ENCODE data around the gene MAP7D3. TPM values are rescaled to one million over a fixed set of nuclear protein-coding genes. Genes with fewer than 3 reads are reported as not detected.

The MAP7D3 gene
- polyA plus RNA-seq, 1 experiment: 15.7 TPM

DNA sequence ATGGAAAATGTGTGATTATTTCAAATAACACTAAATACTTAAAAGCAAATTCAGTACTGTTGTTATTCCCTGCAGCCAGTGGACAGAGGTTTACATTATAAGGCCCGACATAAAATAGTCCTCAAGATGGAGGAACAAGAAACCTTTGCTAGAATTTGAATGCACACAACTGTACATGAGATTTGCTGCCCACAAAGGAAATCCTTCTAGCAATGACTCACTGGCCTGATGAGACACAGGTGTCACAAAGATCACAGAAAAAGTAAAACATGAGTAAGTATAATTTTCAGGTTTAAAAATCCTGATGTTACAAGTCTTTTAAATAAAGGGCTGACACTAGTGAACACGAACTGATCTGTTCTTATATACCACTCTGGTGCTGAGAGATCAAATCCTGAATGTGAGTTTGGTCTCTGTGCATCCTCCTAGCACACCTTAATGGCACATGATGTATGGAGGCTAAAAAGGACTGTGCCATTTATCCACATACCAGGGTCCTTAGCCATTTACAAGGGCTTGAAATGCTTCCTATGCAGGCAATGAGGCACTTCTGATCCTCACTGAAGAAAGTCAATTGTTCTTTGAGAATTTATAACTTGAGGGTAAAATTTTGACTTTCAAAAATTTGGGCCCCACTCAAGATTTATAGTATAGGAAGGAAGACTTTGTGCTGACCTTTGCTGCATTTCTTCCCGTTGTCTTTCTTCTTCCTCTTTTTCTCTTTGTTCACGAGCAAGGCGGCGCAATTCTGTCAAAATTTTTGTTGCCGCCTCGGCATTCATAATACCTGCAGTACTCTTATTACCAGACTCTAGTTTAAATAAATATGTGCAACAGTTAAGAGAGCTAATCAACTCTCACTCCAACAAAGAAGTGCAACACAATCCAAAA, 23.0 kb downstream of the MAP7D3 start:
- Histone ChIP-seq H3K36me3 (ENCODE audit: control insufficient read depth, insufficient read depth, low read length) (peaks cover 5% of the 10 kb centered on the region; the same call in 1 of the 2 replicates), H3K27me3 (ENCODE audit: control insufficient read depth, insufficient read depth, low read length) (no peaks in the 10 kb centered on the region), H3K4me3 (ENCODE audit: low read depth, low read length) (no peak overlapping the region)
- TF ChIP-seq, protein P1, sequence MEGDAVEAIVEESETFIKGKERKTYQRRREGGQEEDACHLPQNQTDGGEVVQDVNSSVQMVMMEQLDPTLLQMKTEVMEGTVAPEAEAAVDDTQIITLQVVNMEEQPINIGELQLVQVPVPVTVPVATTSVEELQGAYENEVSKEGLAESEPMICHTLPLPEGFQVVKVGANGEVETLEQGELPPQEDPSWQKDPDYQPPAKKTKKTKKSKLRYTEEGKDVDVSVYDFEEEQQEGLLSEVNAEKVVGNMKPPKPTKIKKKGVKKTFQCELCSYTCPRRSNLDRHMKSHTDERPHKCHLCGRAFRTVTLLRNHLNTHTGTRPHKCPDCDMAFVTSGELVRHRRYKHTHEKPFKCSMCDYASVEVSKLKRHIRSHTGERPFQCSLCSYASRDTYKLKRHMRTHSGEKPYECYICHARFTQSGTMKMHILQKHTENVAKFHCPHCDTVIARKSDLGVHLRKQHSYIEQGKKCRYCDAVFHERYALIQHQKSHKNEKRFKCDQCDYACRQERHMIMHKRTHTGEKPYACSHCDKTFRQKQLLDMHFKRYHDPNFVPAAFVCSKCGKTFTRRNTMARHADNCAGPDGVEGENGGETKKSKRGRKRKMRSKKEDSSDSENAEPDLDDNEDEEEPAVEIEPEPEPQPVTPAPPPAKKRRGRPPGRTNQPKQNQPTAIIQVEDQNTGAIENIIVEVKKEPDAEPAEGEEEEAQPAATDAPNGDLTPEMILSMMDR (IDR thresholded peaks at IDR 0.05; ENCODE audit: insufficient read depth, low read depth, low read length): no peak
- DNase-seq (ENCODE audit: low read depth): no peak
- ChIA-PET POLR2A (no interaction called here), CTCF (no interaction called here)

DNA sequence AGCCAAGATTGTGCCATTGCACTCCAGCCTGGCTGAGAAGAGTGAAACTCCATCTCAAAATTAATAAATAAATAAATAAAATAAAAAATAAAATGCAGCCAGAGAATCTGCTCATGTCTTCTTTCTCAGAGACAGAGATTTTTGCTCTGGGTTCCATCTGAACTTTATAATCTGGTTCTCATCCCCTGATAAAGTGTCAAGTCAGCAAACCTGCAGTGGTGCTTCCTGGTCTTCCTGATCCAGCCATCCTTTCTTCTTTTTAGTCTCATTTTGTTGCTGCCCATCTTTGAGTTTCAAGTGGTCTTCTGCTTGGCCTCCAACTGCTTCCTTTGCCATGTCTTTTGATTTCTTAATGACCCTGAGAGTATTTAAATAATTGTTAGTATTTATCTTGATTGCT, 24.1 kb downstream of the MAP7D3 start:
- TF ChIP-seq, protein P1 (IDR thresholded peaks at IDR 0.05; ENCODE audit: insufficient read depth, low read depth, low read length): no peak
- POLR2A ChIA-PET: no interaction called here
- CTCF ChIA-PET: no interaction called here
- H3K4me3 ChIP-seq (ENCODE audit: low read depth, low read length): no peak overlapping the region
- DNase-seq (ENCODE audit: low read depth): no peak
- no peaks in the 10 kb centered on the region for H3K27me3 ChIP-seq (ENCODE audit: control insufficient read depth, insufficient read depth, low read length)
- H3K36me3 ChIP-seq (ENCODE audit: control insufficient read depth, insufficient read depth, low read length): peaks cover 7% of the 10 kb centered on the region; the same call in 1 of the 2 replicates

DNA sequence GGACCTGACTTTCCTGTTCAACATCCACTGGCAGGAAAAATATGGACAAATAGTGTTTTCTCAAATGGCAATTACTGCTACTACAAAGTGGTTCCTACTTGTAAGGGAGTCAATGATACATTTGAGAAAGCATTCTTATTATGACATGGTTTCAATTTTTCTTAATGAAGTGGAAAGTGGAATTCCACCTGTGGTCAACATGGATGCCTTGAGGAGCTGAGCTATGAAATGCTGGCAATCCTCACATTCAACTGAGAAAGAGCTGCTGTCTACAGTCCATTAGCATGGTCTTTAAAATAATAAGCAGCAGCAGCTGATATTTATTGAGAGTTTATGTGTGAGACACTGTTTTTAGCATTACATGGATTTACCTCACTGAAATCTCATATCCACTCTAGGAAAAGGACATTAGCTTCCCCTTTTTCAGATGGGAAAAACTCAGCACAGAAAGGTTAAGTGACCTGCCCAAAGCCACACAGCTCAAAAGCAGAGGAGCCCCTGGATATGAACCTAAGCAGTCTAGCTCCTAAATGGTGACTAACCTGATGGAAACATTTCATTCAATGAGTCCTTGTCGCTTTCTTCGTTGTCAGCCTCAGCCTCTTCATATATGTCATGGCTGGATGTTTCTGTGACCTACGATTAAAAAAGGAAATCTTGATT, 29.2 kb downstream of the MAP7D3 start:
- no peak for DNase-seq (ENCODE audit: low read depth)
- POLR2A ChIA-PET: no interaction called here
- CTCF ChIA-PET: no interaction called here
- TF ChIP-seq, protein P1 (IDR thresholded peaks at IDR 0.05; ENCODE audit: insufficient read depth, low read depth, low read length): no peak
- Histone ChIP-seq H3K27me3 (ENCODE audit: control insufficient read depth, insufficient read depth, low read length) (no peaks in the 10 kb centered on the region), H3K36me3 (ENCODE audit: control insufficient read depth, insufficient read depth, low read length) (peaks cover 5% of the 10 kb centered on the region), H3K4me3 (ENCODE audit: low read depth, low read length) (no peak overlapping the region)

GRCh38 chrX:136220951-136221350, 30.2 kb downstream of the MAP7D3 start:
- no peak for DNase-seq (ENCODE audit: low read depth)
- POLR2A ChIA-PET: no interaction called here
- Histone ChIP-seq H3K36me3 (ENCODE audit: control insufficient read depth, insufficient read depth, low read length) (peaks cover 5% of the 10 kb centered on the region), H3K27me3 (ENCODE audit: control insufficient read depth, insufficient read depth, low read length) (no peaks in the 10 kb centered on the region), H3K4me3 (ENCODE audit: low read depth, low read length) (no peak overlapping the region)
- TF ChIP-seq, protein P1 (IDR thresholded peaks at IDR 0.05; ENCODE audit: insufficient read depth, low read depth, low read length): no peak
- CTCF ChIA-PET: interaction anchor here (0.6 kb wide), 1 partner anchor 517 kb away, joined by 3 read pairs; no protein-coding TSS in a partner anchor

GRCh38 chrX:136220540-136220939, 30.7 kb downstream of the MAP7D3 start:
- CTCF ChIA-PET: interaction anchor here (0.6 kb wide), 1 partner anchor 517 kb away, joined by 3 read pairs; no protein-coding TSS in a partner anchor
- POLR2A ChIA-PET: no interaction called here

More at GRCh38 chrX:136220540-136220939, 30.7 kb downstream of the MAP7D3 start:
- H3K27me3 ChIP-seq (ENCODE audit: control insufficient read depth, insufficient read depth, low read length): no peaks in the 10 kb centered on the region
- DNase-seq (ENCODE audit: low read depth): no peak
- no peak overlapping the region for H3K4me3 ChIP-seq (ENCODE audit: low read depth, low read length)
- peaks cover 5% of the 10 kb centered on the region for H3K36me3 ChIP-seq (ENCODE audit: control insufficient read depth, insufficient read depth, low read length)
- TF ChIP-seq, protein P1 (IDR thresholded peaks at IDR 0.05; ENCODE audit: insufficient read depth, low read depth, low read length): no peak
